Measurements from ENCODE around the gene RIMS4.

DNA sequence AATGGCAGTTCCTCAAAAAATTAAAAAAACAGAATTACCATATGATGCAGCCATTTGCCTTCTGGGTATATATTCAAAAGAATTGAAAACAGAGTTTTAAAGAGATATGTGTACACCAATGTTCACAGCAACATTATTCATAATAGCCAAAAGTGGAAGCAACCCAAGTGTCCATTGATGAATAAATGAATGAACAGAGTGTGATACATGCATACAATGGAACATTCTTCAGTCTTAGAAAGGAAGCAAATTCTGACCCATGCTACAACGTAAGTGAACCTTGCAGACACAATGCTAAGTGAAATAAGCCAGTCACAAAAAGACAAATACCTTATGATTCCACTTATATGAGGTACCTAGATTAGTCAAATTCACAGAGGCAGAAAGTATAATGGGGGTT lies 40.5 kb upstream of the RIMS4 start:
- no peak for TF ChIP-seq POLR2AphosphoS5 (IDR thresholded peaks at IDR 0.05; ENCODE audit: low read depth, low read length)
- TF ChIP-seq, protein P1, sequence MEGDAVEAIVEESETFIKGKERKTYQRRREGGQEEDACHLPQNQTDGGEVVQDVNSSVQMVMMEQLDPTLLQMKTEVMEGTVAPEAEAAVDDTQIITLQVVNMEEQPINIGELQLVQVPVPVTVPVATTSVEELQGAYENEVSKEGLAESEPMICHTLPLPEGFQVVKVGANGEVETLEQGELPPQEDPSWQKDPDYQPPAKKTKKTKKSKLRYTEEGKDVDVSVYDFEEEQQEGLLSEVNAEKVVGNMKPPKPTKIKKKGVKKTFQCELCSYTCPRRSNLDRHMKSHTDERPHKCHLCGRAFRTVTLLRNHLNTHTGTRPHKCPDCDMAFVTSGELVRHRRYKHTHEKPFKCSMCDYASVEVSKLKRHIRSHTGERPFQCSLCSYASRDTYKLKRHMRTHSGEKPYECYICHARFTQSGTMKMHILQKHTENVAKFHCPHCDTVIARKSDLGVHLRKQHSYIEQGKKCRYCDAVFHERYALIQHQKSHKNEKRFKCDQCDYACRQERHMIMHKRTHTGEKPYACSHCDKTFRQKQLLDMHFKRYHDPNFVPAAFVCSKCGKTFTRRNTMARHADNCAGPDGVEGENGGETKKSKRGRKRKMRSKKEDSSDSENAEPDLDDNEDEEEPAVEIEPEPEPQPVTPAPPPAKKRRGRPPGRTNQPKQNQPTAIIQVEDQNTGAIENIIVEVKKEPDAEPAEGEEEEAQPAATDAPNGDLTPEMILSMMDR (IDR thresholded peaks at IDR 0.05), result no peak
- no peak for TF ChIP-seq SIN3A (IDR thresholded peaks at IDR 0.05; ENCODE audit: borderline replicate concordance, insufficient read depth, low read depth, low read length)
- TF ChIP-seq REST (IDR thresholded peaks at IDR 0.05; ENCODE audit: insufficient read depth in 1 of 2, low read depth in 2 of 2, low read length in 1 of 2), result no peak
- TF ChIP-seq TCF7L2 (IDR thresholded peaks at IDR 0.05; ENCODE audit: low read depth, low read length), result no peak
